GM19372 (cell line): ENCODE data around the gene PODNL1.

ENCODE experiments used
- ATAC-seq: cut with Tn5 transposase; IDR thresholded peaks from one replicate; pipeline ENCODE4 v1.9.1; 2021; ENCODE audit warnings: mild to moderate bottlenecking, low read depth, moderate library complexity; ENCODE audit not compliant: unreplicated experiment

Gene PODNL1

GRCh38 chr19:13899912-13900584 is 38.2 kb downstream of the PODNL1 start:
- no peak for ATAC-seq

DNA sequence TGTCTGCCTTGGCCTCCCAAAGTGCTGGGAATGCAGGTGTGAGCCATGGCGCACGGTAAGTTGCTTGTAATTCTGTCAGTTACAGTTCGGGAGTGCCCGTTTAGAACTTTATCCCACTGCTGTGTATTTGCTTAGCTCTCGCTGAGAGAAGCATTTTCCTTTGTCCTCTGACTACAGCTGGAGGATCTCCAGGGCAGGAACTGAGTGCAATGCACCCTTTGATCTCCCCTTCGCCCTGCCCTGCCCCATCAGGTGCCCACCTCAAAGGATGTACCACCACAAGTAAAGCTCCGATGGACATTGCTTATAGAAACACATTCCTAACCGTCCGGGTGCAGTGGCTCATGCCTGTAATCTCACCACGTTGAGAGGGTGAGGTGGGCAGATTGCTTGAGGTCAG is 38.8 kb downstream of the PODNL1 start:
- ATAC-seq: no peak

- ATAC-seq: no peak
Measured at GRCh38 chr19:13896227-13896626, 42.0 kb downstream of the PODNL1 start.

DNA sequence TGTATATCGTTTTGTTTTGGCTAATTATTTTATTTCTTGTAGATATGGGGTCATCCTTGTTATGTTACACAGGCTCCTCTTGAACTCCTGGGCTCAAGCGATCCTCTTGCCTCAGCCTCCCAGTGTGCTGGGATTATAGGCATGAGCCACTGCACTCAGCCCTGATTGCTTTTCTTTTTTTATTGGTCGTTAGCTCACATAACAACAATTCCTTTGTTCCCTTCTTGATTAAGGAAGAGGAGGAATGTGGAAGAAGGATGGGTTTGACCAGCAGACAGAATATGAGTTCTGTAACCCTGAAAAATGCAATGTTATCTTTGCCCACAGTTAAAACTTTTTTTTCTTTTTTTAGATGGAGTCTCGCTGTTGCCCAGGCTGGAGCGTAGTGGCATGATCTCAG is 43.7 kb downstream of the PODNL1 start:
- no peak for ATAC-seq

GRCh38 chr19:13892870-13893269 is 45.3 kb downstream of the PODNL1 start:
- no peak for ATAC-seq

- ATAC-seq: no peak
Measured at GRCh38 chr19:13890136-13890535, 48.1 kb downstream of the PODNL1 start.

- ATAC-seq: no peak
Measured at GRCh38 chr19:13888281-13888680, 49.9 kb downstream of the PODNL1 start.

GRCh38 chr19:13887517-13887916 is 50.7 kb downstream of the PODNL1 start:
- ATAC-seq: no peak

DNA sequence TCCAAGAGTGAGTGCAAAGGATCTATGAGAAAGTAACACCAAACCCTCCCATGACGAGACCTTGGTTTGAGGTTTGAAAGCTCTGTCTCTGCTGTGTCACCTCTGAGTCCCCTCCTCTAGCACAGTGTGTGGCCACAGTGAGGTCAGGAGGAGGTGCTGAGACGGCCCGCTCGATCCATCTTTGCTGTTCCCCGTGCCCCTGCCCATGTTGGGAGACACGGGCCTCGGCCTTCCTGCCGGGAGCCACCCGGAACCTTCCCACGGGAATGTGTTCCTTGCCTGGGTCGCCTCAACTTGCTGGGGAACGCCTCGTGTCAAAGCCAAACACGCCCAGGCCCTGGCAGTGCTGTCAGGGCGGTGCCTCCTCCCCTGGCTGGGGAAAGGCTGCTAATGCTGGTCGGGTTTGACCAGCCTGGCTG is 51.2 kb downstream of the PODNL1 start:
- ATAC-seq: no peak

DNA sequence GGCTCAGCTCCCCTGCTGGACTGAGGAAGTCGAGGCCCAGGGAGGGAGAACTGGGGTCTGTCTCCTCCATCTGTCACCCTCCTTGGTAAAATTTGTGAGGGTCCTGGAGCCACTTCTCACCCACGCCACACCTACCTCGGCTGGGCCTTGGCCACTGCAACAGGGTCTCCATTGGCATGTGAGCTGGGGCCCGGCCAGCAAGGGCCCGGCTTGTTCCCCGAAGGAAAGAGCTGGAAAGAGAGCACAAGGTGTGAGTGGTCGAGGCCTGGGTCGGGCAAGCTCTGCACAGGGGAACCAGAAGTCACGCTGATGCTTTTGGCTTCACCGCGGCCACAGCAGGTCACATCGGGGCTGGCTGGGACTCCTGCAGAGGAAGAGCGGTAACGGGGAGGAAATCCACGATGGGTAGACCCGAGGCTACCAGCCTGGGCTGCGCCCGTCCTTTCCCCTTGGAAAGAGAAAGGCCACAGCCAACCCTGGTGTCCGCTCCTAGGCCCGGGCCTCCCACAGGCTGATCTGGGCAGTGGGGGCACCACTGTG is 52.3 kb downstream of the PODNL1 start:
- ATAC-seq: no peak

DNA sequence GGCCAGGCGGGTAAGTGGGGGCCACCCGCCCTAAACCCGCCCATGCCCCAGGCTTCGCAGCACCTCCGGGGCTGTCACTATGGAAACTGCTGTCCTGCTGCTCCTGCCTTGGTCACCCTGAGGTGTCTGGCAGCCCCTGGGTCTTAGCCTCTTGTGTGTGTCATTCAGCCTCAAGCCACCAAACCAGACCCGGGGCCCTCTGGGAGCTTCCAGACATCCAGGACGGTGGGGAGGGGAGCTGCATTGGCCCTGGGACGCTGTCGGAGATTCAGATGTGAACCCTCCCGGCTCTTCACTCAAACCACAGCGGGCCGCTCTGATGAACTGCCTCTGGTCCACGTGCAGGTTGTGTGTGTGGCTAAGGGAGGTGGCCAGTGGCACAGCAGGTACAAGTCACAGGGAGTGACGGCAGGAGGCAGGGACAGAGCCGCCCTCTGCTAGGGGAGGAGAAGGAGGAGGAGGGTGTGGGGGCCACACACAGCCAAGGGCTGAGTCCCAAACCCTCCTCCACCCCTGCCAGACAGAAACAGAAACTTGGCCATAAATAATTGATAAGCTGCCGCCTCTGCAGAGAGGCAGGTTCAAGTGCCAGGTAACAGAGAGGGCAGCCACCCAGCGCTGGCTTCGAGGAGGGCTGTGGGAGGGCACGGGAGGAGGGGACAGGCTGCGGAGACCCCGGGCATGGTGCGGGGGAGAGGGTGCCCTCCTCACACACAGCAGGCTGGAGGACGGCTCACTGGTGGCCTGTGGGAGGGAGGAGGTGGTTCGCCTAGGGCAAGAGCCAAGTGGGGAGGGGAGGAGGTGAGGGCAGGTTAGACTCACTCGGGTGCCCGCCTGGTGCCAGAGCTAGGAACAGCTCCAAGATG is 53.3 kb downstream of the PODNL1 start:
- ATAC-seq: no peak

- ATAC-seq: no peak
Measured at GRCh38 chr19:13883516-13884064, 54.6 kb downstream of the PODNL1 start.

DNA sequence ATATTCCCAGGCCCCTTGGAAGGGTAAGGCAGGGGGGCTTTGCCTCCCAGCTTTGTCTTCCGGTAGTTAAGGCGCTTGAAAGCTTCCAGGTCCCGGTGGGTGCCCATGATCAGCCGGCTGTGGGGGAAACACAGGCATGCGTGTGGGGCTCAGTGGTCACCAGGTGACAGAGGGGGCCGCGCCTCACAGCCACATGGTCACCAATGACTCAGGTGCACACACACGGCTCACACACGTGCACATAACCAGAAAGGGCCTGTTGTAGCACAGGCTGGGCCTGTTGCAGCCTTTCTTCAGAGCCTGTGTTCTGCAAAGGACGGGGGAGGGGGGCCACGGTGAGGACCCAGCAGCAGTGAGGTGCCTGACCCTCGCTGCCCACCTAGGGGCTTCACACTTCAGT is 55.4 kb downstream of the PODNL1 start:
- no peak for ATAC-seq

- ATAC-seq: no peak
Measured at GRCh38 chr19:13882419-13882795, 55.8 kb downstream of the PODNL1 start.

GRCh38 chr19:13881692-13882418 is 56.4 kb downstream of the PODNL1 start:
- ATAC-seq: no peak

GRCh38 chr19:13881251-13881691 is 56.9 kb downstream of the PODNL1 start:
- ATAC-seq: no peak
